ENCODE measurements around the gene HCRT. TPM values are rescaled to one million over a fixed set of nuclear protein-coding genes. Genes with fewer than 3 reads are reported as not detected.

HCRT gene
- total RNA-seq, 1 donor from 2014 or later: 0.47 TPM

GRCh38 chr17:42197564-42198156, 12.4 kb upstream of the HCRT start:
- Mint-ChIP-seq H3K27me3 (ENCODE audit: low read depth) (no peaks in the 10 kb centered on the region), H3K4me1 (peaks cover 19% of the 10 kb centered on the region), H3K9me3 (no peaks in the 10 kb centered on the region), H3K4me3 (peak overlapping the region; percentile 52), H3K36me3 (ENCODE audit: low read depth) (no peaks in the 10 kb centered on the region), H3K27ac (ENCODE audit: unreplicated experiment) (no peak overlapping the region)
- TF ChIP-seq CTCF (conservative IDR thresholded peaks at IDR 0.05): no peak
- DNase-seq (ENCODE audit: low read depth, low spot score): no peak

GRCh38 chr17:42193969-42194899, 9.0 kb upstream of the HCRT start, which contains the start of gene GHDC:
GHDC (minus strand) TSS chr17:42194494; CDS start chr17:42193581, 913 bp downstream.
- H3K4me3 Mint-ChIP-seq: peak within 1 kb of the TSS; percentile 90

GRCh38 chr17:42193216-42193968, 8.1 kb upstream of the HCRT start:
- TF ChIP-seq CTCF (conservative IDR thresholded peaks at IDR 0.05): no peak
- H3K9me3 Mint-ChIP-seq: no peaks in the 10 kb centered on the region
- DNase-seq (ENCODE audit: low read depth, low spot score): no peak
- H3K4me1 Mint-ChIP-seq: peaks cover 14% of the 10 kb centered on the region
- peak overlapping the region; percentile 90 for H3K4me3 Mint-ChIP-seq
- H3K27me3 Mint-ChIP-seq (ENCODE audit: low read depth): no peaks in the 10 kb centered on the region
- no peak overlapping the region for H3K27ac Mint-ChIP-seq (ENCODE audit: unreplicated experiment)
- no peaks in the 10 kb centered on the region for H3K36me3 Mint-ChIP-seq (ENCODE audit: low read depth)

More at GRCh38 chr17:42193969-42194899, 9.0 kb upstream of the HCRT start, which contains the start of gene GHDC:
- Mint-ChIP-seq H3K36me3 (ENCODE audit: low read depth) (no peaks in the 10 kb centered on the region), H3K9me3 (no peaks in the 10 kb centered on the region), H3K4me1 (peaks cover 14% of the 10 kb centered on the region), H3K27ac (ENCODE audit: unreplicated experiment) (no peak within 1 kb of the TSS), H3K27me3 (ENCODE audit: low read depth) (no peaks in the 10 kb centered on the region)
- TF ChIP-seq CTCF (conservative IDR thresholded peaks at IDR 0.05): no peak
- DNase-seq (ENCODE audit: low read depth, low spot score): peak; percentile 58

- Mint-ChIP-seq H3K9me3 (no peaks in the 10 kb centered on the region), H3K4me3 (no peak overlapping the region), H3K27ac (ENCODE audit: unreplicated experiment) (no peak overlapping the region), H3K4me1 (peaks cover 14% of the 10 kb centered on the region), H3K27me3 (ENCODE audit: low read depth) (no peaks in the 10 kb centered on the region), H3K36me3 (ENCODE audit: low read depth) (no peaks in the 10 kb centered on the region)
- TF ChIP-seq CTCF (conservative IDR thresholded peaks at IDR 0.05): no peak
- no peak for DNase-seq (ENCODE audit: low read depth, low spot score)
Measured at GRCh38 chr17:42192189-42193126, 7.2 kb upstream of the HCRT start.
